Measurements from ENCODE around the gene CACNA1B. TPM values are rescaled to one million over a fixed set of nuclear protein-coding genes. Genes with fewer than 3 reads are reported as not detected.

The CACNA1B gene
- total and polyA plus RNA-seq, 8 donors, result 0.03 to 2.2 (median 0.51) TPM; not detected in 2

- WGBS, 5 donors, result 66 to 74% (median 72%) methylated on average over 13 to 18 of the region's 18 CpGs
- peak; percentile 20 to 35 for DNase-seq
- intact Hi-C loops (cut with DNase I; ENCODE audit: low total_unique reads), result no loop called here
These were observed 93.3 kb downstream of the CACNA1B start for GRCh38 chr9:137970686-137971476.

GRCh38 chr9:137971477-137972138 is 94.0 kb downstream of the CACNA1B start:
- peak in 1 of 2 donors; percentile 16 for DNase-seq
- intact Hi-C loops (cut with DNase I; ENCODE audit: low total_unique reads), result no loop called here

More at GRCh38 chr9:137970686-137971476, 93.3 kb downstream of the CACNA1B start:
- Histone ChIP-seq H3K4me3 (no peak overlapping the region), H3K27ac (no peak overlapping the region), H3K4me1 (no peaks in the 10 kb centered on the region), H3K9me3 (no peaks in the 10 kb centered on the region), H3K36me3 (no peaks in the 10 kb centered on the region), H3K27me3 (peaks cover 0 to 33% (median 0%) of the 10 kb centered on the region in 3 donors)
- no peak for TF ChIP-seq POLR2A (IDR thresholded peaks at IDR 0.05)
- TF ChIP-seq CTCF (IDR thresholded peaks at IDR 0.05), result no peak
- no peak for TF ChIP-seq POLR2AphosphoS5 (IDR thresholded peaks at IDR 0.05)
- no peak for TF ChIP-seq EP300 (IDR thresholded peaks at IDR 0.05)

GRCh38 chr9:137972355-137972987 is 94.9 kb downstream of the CACNA1B start:
- no peak for DNase-seq
- H3K36me3 ChIP-seq, result no peaks in the 10 kb centered on the region

More at GRCh38 chr9:137971477-137972138, 94.0 kb downstream of the CACNA1B start:
- 83 to 92% (median 87%) methylated on average over 13 to 16 of the region's 16 CpGs for WGBS, 5 donors
- Histone ChIP-seq H3K27ac (no peak overlapping the region), H3K4me3 (no peak overlapping the region), H3K4me1 (no peaks in the 10 kb centered on the region), H3K9me3 (no peaks in the 10 kb centered on the region), H3K27me3 (peaks cover 0 to 33% (median 0%) of the 10 kb centered on the region in 3 donors), H3K36me3 (no peaks in the 10 kb centered on the region)
- TF ChIP-seq CTCF (IDR thresholded peaks at IDR 0.05), result no peak
- no peak for TF ChIP-seq POLR2A (IDR thresholded peaks at IDR 0.05)
- TF ChIP-seq POLR2AphosphoS5 (IDR thresholded peaks at IDR 0.05), result no peak
- TF ChIP-seq EP300 (IDR thresholded peaks at IDR 0.05), result no peak

More at GRCh38 chr9:137972355-137972987, 94.9 kb downstream of the CACNA1B start:
- TF ChIP-seq CTCF (IDR thresholded peaks at IDR 0.05) (no peak), POLR2A (IDR thresholded peaks at IDR 0.05) (no peak), POLR2AphosphoS5 (IDR thresholded peaks at IDR 0.05) (no peak), EP300 (IDR thresholded peaks at IDR 0.05) (no peak)
- intact Hi-C loops (cut with DNase I; ENCODE audit: low total_unique reads), result no loop called here
- H3K9me3 ChIP-seq, result no peaks in the 10 kb centered on the region
- H3K4me3 ChIP-seq, result no peak overlapping the region
- H3K27ac ChIP-seq, result no peak overlapping the region
- peaks cover 0 to 33% (median 0%) of the 10 kb centered on the region in 3 donors for H3K27me3 ChIP-seq
- no peaks in the 10 kb centered on the region for H3K4me1 ChIP-seq
- 75 to 89% (median 84%) methylated on average over 14 to 16 of the region's 16 CpGs for WGBS, 5 donors
